Measurements from ENCODE around the gene ENOX1.

Gene ENOX1

DNA sequence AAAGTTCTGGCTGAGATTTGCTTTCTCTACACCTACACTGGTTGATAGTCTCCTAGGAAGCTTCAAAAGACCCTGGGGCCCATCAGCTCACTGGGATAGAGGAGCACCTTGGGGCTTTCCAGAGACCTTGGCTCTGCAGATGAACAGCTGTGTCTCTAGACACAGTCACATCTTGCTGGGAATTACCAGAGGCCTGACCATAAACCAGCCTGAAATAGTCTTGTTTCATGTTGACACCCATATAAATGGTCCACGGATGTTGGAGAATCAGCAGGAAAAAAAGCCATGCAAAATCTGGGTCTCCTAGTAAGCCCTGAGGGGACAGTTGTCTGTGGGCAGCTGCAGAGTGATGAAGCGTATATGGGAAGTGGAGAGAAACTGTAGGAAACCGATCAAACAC is 555.8 kb downstream of the ENOX1 start:
- no peak for DNase-seq

DNA sequence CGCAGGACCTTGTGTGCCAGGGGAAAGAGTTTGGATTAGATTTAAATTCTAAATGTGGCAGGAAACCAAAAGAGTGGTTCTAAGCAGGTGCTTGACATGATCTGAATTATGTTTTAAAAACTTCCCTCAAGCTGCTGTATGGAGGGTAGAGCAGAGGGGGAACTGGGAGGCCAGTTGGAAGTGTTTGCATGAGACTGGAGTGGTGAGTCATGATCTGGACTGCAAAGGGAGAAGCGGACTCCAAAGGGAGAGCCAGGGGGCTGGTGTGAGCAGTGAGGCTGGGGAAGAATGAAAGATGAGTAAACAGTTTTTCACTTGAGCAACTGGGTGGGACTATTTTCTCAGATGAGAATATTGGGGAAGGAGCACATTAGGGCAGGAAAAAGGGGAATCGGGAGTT is 557.3 kb downstream of the ENOX1 start:
- no peak for DNase-seq

GRCh38 chr13:43227721-43228120 is 559.1 kb downstream of the ENOX1 start:
- DNase-seq: no peak

DNA sequence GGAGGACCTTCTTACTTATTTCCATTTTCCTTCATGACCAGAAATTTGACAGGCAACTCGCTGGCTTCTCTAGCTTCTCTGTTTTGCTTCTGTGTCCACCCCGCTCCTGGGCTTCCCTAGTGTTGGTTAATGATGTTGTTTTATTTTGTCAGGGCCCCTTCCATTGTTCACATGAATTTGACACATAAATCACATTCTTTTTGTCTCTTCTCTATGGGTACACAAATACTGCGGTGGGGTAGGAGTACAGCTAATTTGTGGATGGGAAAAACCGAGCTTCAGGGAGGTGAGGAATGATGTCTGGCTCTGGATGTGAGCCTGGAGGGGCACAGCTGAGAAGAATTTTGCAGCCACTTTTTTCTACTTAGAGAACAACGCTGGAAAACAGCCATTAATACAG is 563.6 kb downstream of the ENOX1 start:
- DNase-seq: no peak

- no peak for DNase-seq
Measured at GRCh38 chr13:43222086-43222485, 564.7 kb downstream of the ENOX1 start.

- no peak for DNase-seq
Measured at GRCh38 chr13:43221611-43222010, 565.2 kb downstream of the ENOX1 start.

DNA sequence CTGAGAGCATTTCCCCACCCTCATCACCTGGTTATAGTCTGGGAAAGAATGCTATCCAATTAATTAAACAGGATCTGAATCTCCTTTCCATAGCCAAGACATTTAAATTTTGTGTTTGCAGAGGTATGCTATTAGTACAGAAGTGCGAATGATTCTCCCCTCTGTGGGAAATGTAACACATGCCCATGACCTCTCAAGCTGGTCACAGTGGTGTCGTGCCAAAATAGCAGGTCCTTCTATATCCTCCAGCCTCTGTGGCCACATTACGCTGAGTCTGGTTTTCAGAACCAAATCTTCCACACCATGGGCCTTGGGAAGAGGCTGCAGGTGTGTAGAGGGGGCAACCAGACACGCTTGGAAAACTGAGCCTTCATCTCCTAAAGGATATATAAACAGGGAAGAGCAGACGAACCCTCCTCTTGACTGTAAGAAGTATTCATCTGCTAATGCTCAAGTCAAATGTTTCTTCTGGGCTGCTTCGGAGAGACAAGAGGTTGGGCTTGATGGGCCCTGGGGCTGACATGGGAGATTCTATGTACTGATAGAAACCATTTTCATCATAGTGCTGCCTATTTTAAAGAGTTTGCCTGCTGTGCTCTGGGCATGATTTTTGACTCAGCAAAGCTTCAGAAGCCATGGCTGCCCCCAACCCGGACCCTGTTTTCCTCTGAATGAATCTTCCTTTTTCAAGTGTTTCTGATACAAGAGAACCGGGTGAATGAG is 565.7 kb downstream of the ENOX1 start:
- DNase-seq: no peak

GRCh38 chr13:43214124-43214523 is 572.6 kb downstream of the ENOX1 start:
- DNase-seq: no peak

DNA sequence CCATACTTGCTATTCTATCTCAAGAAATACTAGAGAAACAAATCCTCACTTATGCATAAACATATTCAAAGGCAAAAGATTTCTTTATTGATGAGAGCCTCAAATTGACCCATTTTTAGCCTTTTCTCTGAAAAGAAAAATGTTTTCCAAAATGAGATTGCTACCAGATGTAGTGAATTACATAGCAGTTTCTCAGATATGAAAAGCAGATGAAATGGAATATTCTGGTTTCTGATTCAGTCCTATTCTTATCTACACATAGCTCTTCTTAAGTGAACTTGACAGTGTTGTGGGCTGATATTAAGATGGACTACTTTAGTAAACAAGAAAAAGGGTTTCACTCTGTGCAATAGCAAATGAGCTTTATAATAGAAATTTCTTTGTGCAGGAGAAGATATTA is 579.9 kb downstream of the ENOX1 start:
- DNase-seq: no peak

DNA sequence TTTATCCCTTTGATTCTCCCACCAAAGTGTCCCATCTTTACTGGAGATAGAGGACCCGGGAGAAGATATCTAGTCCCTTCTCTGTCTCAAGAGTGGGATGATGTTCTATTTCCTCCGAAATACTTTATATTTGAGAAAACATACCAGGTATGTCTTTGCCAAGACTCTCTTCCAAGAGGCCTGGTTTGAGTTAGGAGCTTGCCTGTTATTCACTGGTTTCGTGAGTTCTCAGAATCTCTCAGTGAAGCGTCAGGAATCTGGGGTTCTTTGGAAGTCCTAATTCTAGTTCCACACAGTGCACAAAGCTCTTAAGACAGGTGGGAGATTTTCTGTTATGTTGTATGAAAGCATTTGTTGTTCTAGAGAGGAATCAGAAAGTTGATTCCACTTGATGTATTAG is 581.4 kb downstream of the ENOX1 start:
- DNase-seq: no peak

GRCh38 chr13:43204591-43204990 is 582.2 kb downstream of the ENOX1 start:
- no peak for DNase-seq

DNA sequence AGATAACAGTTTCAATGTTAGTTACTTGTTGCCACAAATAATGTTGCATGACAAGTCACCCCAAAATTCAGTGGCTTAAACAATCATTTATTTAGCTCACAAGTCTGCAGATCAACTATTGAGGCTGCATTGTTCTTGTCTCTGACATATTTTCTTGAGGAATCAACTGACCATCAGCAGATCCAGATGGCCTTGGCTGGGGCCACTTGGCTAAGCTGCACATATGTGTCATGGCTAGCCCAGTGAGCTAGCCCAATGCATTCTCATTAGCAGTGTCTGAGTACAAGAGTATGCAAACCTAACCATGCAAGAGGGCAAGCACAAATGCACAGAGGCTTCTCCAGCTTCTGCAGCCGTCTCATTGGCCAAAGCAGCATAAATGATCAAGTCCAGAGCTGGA is 583.0 kb downstream of the ENOX1 start:
- DNase-seq: no peak

DNA sequence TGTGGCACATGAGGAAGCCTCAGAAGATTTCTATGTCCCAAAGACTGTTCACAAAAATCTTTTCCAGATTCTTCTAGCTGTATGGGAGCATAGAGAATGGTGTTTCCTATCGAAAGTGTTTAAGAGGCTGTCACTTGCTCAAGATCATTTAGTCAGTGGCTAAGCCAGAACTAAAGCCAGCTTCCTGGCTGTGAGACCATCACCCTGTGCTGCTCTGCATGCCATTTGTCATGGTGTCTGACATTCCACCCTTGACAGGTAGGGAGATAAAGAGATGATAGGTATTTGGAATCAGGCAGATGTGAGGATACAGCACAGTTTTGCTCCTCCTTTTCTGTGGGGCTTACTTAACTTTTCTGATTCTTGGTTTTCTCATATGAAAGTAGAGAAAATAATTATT is 586.0 kb downstream of the ENOX1 start:
- DNase-seq: no peak

DNA sequence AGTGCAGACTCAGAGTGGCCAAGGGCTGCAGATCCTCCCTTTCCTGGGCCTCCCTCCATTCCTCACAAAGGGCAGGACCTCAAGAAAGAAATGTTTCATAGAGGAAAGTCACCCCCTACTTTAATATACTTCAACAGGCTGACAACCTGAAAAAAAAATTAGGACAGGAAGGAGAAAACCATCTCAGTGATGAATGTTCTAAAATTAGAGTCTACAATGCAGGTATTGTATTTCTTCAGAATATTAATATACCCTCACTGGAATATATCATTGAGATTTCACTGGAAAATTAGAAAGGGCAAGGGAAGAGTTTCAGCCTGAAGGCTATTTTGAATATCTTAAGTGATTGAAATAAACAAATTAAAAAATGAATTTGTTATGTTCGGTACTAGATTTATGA is 586.5 kb downstream of the ENOX1 start:
- DNase-seq: no peak

DNA sequence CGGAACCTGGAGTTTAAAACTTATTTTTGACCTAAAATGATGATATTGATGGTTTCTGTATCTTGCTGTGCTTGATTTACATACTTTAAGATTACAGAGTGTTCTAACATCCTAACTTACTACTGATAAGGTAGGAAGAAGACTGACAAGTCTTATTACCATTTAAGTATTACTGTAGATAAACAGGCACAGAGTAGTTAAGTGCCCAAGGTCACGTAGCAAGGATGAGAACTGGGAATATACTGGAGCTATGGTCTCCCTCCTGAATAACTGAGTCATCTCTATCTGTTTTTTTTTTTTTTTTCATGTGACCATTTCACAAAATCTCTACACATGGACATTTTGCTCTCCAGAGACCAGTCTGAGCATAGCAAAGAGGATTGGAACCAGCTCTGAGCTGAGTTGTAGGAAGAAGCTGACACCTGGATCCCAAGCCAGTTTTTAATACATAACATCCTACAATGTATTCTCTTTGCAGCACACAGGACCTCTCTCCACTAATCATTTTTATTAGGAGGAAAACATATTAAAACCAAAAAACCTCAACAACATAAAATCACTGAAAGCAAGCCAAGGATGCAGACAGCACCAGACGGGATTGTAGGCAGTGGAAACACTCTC is 589.9 kb downstream of the ENOX1 start:
- DNase-seq: no peak

DNA sequence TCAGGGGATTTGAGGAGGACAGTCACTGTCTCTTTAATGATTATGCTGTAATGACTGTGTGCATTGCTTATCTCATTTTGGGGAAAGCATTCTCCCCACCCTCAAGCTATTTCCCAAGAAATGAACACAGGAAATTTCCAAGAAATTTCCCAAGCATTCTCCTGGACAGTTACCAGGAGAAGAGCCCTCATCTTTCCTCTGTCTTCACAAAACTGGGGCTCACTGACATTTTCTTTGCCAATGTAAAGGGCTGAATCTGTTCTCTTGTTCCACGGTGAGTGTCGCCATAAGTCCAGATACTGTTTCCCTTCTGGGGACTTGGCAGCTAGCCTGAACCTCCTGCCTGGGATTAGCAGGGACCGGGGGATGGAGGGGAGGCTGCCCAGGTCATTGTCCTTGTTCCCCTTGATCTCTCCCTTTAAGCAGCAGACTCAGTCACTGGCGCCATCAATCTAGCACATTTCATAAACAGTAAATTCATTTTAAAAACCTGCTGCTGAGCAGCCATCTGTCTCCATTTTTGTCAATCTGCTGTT is 590.6 kb downstream of the ENOX1 start:
- DNase-seq: no peak

GRCh38 chr13:43195551-43195950 is 591.2 kb downstream of the ENOX1 start:
- no peak for DNase-seq

- no peak for DNase-seq
Measured at GRCh38 chr13:43195112-43195511, 591.7 kb downstream of the ENOX1 start.

- no peak for DNase-seq
Measured at GRCh38 chr13:43193789-43194420, 592.9 kb downstream of the ENOX1 start.

DNA sequence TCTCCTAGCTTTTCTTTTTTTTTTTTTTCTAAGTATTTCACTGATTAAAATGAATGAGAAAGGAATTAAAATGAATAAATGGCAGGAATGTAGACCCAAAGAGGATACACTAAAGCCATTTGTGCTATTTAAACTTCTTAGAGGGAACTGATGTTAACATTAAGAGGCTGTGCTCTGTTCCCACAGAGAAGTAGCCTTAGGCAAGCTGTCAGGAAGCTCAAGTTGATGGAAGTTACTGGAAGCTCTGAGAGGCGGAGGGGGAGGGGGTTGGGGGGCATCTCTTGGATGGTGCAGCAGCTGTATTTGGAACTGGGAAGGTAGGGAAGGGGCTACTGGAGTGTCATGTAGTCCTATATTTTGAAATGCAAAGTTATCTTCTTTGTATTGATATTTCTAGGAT is 595.2 kb downstream of the ENOX1 start:
- no peak for DNase-seq

- DNase-seq: no peak
Measured at GRCh38 chr13:43185226-43185625, 601.5 kb downstream of the ENOX1 start.

- DNase-seq: no peak
Measured at GRCh38 chr13:43180837-43181236, 605.9 kb downstream of the ENOX1 start.

- no peak for DNase-seq
Measured at GRCh38 chr13:43180036-43180660, 606.6 kb downstream of the ENOX1 start.

- no peak for DNase-seq
Measured at GRCh38 chr13:43171489-43171888, 615.3 kb downstream of the ENOX1 start.
